NCI-H748 treated with DMSO at 0.1 percent for 48 hours (cell line): ENCODE data around the gene ST6GALNAC6.
A peak's percentile ranks its signal among the peaks of the same experiment; 100 is the strongest.
"Not testable (repeated sequence)": the region's sequence is repeated elsewhere in the genome, so short reads cannot be mapped to it uniquely, and the experiment has no call there.

Source experiments
- DNase-seq: peaks from one replicate; lab custom pipeline; 2025; lab: John Stamatoyannopoulos, UW

Gene ST6GALNAC6

GRCh38 chr9:127873223-127873691, 26.1 kb downstream of the ST6GALNAC6 start:
- no peak for DNase-seq

DNA sequence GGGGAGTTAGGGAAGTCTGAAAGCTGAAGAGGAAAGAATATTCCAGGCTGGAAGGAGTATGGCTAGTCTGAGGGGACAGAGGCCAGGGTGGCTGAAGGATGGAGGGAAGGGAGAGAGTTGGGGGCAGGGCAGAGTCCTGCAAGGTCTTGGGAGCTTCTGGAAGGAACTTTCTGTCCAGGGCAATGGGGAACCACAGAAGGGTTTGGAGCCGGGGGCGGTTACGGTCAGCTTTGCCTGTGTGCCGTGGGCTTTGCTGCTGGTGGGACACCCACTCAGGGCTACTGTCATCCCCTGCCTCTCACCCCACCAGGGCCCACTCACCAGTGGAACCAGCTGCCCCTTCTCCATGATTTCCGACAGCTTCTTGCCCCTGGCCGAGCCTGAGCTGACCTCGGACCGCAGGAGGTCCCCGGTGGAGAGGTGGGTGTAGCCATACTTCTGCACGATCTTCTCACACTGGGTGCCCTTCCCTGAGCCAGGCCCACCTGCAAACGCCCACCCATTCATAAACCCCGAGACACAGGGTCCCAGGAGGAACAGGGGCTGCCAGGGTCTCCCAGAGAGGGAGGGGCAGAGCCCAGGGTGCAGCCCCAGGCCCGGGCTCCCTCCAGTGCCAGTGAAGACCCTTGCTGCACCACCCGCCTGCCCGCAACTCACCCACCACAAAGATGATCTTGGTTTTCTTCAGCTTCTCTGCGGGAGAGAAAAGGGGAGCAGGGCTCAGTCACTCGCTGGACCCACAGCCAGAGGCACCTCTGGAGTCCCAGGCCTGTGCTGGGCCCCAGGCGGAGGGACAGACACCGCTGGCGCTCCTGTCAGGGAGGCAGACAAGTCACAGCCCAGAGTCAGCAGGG, 26.8 kb downstream of the ST6GALNAC6 start:
- no peak for DNase-seq

DNA sequence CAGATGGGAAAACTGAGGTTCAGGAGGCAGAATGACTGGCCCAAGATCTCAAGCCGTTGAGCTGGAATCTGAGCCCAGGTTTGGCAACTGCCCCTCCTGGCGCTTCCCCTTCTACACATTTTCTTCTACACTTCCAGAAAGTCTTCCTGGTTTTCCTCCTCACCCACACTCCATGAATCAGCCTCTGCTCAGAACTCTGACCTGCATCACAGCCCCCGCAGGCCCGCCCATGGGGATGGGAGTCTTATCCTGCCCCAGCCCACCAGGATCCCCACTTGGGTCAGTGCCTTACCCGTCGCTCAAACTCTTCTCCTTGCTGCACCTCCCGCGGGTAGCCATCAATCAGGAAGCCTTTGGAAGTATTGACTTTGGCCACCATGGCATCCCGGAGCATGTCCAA, 27.9 kb downstream of the ST6GALNAC6 start:
- DNase-seq: no peak

GRCh38 chr9:127870887-127871286, 28.5 kb downstream of the ST6GALNAC6 start:
- DNase-seq: no peak

GRCh38 chr9:127870153-127870491, 29.3 kb downstream of the ST6GALNAC6 start:
- DNase-seq: not testable (repeated sequence)

GRCh38 chr9:127869310-127870152, 29.9 kb downstream of the ST6GALNAC6 start:
- peak; percentile 55 for DNase-seq

DNA sequence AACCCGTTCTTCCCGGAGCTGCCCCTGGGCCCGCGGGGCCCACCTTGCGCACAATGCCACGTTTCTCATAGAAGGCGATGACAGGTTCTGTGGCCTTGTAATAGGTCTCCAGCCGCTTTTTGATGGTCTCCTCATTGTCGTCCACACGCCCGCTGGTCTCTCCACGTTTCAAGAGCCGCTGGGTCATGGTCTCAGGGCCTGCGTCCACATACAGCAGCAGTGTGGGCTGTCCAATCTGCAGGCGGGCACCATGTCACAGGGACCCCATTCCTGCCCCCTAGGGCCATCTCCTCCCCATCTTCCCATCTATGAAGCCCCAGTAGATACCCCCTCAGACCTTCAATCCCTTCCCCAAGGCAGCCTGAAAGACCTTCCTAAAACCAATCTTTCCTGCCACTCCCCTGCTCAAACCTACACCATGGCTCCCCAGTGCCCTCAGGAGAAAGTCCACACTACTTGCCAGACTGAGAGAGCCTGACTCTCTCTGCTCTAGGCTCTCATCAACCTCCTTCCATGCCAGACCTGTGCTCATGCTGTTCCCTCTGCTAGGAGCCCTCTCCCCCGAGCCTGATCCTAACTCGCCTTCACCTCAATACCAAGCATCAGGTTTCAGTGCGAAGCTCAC, 31.0 kb downstream of the ST6GALNAC6 start:
- DNase-seq: no peak

DNA sequence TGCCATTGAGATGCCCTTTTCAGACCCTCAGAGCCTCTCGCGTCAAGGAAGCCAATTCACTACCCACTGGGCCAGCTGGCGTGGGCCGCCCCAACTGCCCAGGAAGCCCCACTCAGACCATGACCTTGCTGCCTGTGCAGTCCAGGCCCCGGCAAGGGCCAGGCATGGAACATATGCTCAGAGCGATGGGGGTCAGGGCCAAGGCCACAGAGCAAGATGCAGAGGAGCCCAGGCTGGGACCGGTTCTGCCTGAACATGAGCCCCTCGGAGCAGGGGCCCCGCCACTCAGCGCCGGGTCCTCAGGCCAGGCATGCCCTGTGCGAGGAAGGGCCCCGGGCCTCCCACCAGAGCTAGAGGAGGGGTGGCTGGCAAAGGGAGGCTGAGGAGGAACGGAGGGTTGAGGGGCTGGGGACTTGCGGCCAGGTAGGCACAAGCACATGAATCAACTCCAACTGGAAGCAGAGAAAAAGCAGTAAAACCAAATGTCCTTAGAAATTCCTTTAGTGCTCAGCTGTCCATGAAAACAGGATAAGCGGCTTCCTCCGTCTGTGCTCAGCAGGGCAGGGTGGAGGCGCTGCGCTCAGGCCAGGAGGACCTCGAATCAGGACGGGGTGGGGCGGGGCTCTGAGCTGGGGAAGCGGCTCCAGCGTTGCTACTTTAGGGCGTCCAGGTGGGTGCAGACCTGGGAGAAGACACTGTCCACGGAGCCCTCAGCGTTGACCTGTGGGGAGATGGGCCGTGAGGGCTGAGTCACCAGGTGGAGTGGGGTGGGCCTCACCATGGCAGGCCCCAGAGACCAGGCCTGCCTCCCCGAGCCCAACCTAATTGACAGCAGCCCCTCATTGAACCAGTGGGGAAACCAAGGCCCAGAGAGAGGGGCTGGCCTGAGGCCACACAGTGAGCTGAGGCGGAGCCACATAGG, 31.8 kb downstream of the ST6GALNAC6 start:
- DNase-seq: no peak

DNA sequence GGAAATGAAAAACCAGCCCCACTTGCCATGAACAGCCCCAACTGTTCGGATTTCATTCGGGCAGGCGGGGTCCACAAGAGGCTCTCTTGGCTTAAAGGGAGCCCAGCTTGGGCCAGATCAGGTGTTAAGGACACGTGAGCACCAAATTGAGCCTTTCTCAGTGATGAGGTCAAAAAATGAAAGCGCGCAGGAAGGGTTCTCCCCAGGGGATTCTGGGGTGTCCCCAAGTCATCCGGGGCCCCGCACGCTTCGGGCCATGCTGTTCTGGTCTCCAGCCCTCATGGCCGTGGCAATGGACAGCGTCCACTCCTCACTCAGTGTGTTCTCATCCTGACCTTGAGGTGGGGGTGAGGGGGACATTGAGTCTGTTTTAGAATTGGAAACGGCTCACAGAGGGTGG, 32.9 kb downstream of the ST6GALNAC6 start:
- no peak for DNase-seq

DNA sequence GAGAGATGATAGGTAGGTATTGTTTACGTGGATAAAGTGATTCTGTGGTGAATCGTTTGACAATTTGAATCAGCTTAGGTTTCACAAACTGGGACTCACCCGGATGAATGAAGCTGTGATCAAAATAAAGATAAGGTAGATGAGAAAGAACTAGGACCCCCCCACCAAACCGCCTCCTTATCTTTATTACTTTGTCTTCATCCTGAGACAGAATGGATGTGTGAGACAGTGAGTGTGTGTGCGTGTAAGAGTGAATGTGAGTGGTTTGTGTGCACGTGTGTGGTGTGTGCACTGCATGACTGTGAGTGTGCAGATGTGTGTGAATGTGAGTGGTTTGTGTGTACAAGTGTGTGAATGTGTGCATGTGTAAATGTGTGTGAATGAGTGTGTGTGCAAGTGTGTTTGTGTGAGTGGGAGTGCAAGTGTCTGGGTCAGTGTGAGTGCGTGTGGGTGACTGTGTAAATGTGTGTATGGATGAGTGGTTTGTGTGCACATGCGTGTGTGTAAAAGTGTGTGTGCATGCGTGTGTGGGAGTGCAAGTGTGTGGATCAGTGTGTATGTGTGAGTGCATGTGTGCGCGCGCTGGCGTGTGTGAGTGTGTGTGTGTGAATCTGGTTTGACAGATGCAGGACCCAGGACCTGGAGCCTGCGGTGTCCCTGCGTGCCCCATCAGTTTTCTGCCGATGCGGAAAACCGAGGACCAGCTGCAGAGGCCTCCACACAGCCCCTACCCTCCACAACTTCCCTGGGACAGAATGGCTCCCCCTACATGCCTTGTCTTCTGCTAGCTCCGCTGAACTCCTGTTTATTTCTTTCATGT, 33.5 kb downstream of the ST6GALNAC6 start:
- no peak for DNase-seq

DNA sequence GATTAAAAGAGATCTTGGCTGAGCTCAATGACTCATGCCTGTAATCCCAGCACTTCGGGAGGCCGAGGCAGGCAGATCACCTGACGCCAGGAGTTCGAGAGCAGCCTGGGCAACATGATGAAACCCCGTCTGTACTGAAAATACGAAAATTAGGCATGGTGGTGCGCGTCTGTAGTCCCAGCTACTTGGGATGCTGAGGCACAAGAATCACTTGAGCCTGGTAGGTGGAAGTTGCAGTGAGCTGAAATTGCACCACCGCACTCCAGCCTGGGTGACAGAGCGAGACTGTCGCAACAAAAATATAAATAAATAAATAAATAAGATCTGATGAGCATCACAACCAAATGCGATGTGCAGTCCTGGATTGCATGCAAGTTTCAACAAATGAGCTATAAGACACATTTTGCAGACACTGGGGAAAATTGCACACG, 36.2 kb downstream of the ST6GALNAC6 start:
- no peak for DNase-seq

GRCh38 chr9:127862075-127863011, 37.1 kb downstream of the ST6GALNAC6 start:
- DNase-seq: no peak

GRCh38 chr9:127860779-127861178, 38.6 kb downstream of the ST6GALNAC6 start:
- no peak for DNase-seq

DNA sequence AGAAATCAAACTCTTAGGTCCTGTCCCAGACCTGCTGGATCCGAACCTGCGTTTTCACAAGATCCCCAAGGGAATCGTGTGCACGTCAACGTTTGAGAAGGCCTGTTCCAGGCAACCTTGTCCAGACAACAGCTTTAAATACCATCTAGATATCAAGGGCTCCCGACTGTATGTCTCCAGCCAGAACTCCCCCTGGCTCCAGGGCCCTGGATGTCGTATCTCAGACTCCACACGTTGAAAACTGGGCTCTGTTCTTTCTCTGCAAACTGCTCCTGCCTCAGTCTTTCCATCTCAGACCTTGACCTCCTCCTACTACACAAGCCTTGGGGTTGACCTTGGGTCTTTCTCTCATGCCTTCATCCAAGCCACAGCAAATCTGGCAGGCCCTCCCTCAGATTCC, 39.1 kb downstream of the ST6GALNAC6 start:
- DNase-seq: no peak

DNA sequence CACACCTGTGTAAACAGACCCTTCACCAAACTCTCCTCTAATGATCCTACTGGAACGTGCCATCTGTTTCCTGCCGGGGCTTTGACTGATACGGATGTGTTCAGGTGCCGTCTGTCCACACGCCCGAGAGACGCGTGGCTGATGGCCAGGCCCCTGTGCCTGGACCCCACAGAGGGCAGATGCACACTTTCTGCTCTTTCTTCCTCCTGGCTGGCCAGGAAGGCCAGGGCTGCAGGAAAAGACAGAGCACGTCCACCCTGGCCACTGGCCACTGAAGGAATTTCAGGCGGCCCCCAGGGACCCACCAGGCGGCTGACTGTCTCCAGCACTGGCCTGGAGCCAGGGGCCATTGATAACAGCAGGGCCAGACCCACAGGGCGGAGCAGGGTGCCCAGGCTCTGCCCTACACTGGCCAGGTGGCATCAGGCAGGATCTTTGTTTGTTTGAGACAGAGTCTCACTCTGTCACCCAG, 41.3 kb downstream of the ST6GALNAC6 start:
- DNase-seq: peak; percentile 27

GRCh38 chr9:127857278-127857677, 42.1 kb downstream of the ST6GALNAC6 start:
- no peak for DNase-seq

GRCh38 chr9:127856729-127857116, 42.7 kb downstream of the ST6GALNAC6 start:
- no peak for DNase-seq

DNA sequence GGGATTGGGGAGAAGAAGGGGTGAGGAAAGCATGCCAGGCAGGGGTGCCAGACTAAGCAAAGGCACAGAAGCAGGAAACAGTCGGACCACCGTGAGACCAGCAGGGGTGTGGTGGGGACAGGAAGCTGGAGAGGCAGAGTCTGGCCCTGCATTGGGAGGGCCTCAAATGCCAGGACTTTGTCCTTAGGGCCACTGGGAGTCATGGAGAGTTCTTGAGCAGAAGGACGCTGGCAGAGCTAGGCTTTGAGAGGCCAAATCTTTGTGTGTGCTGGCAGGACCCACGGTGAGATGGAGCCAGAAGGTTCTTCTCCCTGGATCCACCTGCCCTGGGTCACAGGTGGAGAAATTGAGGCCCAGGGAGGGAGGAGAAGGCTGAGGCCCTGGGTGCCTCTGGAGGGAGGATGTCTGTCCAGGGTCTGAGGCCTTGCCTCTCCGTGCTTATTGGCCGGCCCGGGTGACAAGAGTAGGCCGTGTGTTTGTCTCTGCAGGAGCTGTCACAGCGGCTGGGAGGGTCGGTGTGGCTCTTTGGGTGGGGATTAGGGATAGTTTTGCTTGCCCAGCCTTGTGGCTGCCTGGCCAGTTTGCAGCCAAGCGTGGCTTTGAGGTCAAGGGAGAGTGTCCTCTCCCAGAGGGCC, 43.2 kb downstream of the ST6GALNAC6 start:
- DNase-seq: no peak

- DNase-seq: no peak
These were observed 43.9 kb downstream of the ST6GALNAC6 start for GRCh38 chr9:127855522-127855921.
